SK-N-SH (cell line): Measurements from ENCODE around the gene SSBP1. TPM values are rescaled to one million over a fixed set of nuclear protein-coding genes. Genes with fewer than 3 reads are reported as not detected.

Source experiments
- CTCF ChIA-PET: fragments of 300-600, 350-600 bp; formaldehyde crosslinking; extraction: SDS; loops from one replicate; lab custom pipeline; 2021; lab: Yijun Ruan, JAX
- POLR2A ChIA-PET: fragments of 350-600 bp; sonication (Branson Sonifier 250); formaldehyde crosslinking; extraction: SDS; loops from one replicate; lab custom pipeline; 2020; ENCODE audit warnings: antibody characterized with exemption, inconsistent platforms; lab: Yijun Ruan, JAX
- DNase-seq: peaks from one replicate; pipeline ENCODE4 v3.0.0; 2012
- H2AFZ ChIP-seq: fragments of 200-600 bp; sonication (generic); 2 replicates; pipeline ENCODE4 v1.8.1; 2016; ENCODE audit warnings: antibody characterized with exemption, mild to moderate bottlenecking, low read depth
- H3F3A ChIP-seq: fragments of 200-600 bp; sonication (generic); replicated peaks from 2 replicates; pipeline ENCODE3; 2016; ENCODE audit warnings: antibody characterized with exemption, mild to moderate bottlenecking; ENCODE audit not compliant: insufficient read depth
- H3K27ac ChIP-seq, 2 experiments: fragments of 200-500 bp in 1 of 2; fragments of 200-600 bp in 1 of 2; sonication (Bioruptor generic) in 1 of 2; sonication (generic), shearing (Covaris generic) in 1 of 2; 2 replicates each; pipeline versions ENCODE4 v1.5.1 to v1.6.1; 2014 to 2016; ENCODE audit warnings: low read depth in 2 of 2, inconsistent platforms in 1 of 2, low read length in 1 of 2, mild to moderate bottlenecking in 1 of 2, mixed read lengths in 1 of 2
- H3K27me3 ChIP-seq: fragments of 200-600 bp; sonication (generic), shearing (Covaris generic); 2 replicates; pipeline ENCODE4 v1.6.1; 2016; ENCODE audit warnings: mixed run types; ENCODE audit not compliant: insufficient read depth
- H3K36me3 ChIP-seq, 2 experiments: fragments of 200-500 bp in 1 of 2; fragments of 200-600 bp in 1 of 2; sonication (Bioruptor generic) in 1 of 2; sonication (generic) in 1 of 2; replicated peaks in 1 of 2; 2 replicates each; pipeline versions ENCODE3 to v1.5.1; 2014 to 2016; ENCODE audit warnings: low read length in 1 of 2, mild to moderate bottlenecking in 1 of 2; ENCODE audit not compliant: insufficient read depth in 2 of 2, control insufficient read depth in 1 of 2
- H3K4me1 ChIP-seq, 2 experiments: fragments of 200-500 bp in 1 of 2; fragments of 200-600 bp in 1 of 2; sonication (Bioruptor generic) in 1 of 2; sonication (generic), shearing (Covaris generic) in 1 of 2; 2 replicates each; pipeline versions ENCODE4 v1.5.1 to v1.6.1; 2014 to 2016; ENCODE audit warnings: low read depth in 1 of 2, low read length in 1 of 2, mixed run types in 1 of 2; ENCODE audit not compliant: insufficient read depth in 2 of 2, control insufficient read depth in 1 of 2
- H3K4me2 ChIP-seq: fragments of 200-600 bp; sonication (generic), shearing (Covaris generic); 2 replicates; pipeline ENCODE4 v1.6.1; 2017; ENCODE audit warnings: mixed run types
- H3K4me3 ChIP-seq, 2 experiments: fragments of 200-500 bp in 1 of 2; fragments of 200-600 bp in 1 of 2; sonication (Bioruptor generic) in 1 of 2; sonication (generic), shearing (Covaris generic) in 1 of 2; 2 replicates each; pipeline versions ENCODE4 v1.5.1 to v1.8.1; 2014 to 2016; ENCODE audit warnings: low read depth in 2 of 2, inconsistent platforms in 1 of 2, low read length in 1 of 2, mild to moderate bottlenecking in 1 of 2, mixed read lengths in 1 of 2, moderate library complexity in 1 of 2
- H3K79me2 ChIP-seq: fragments of 200-600 bp; sonication (generic); 2 replicates; pipeline ENCODE4 v1.8.1; 2017; ENCODE audit warnings: mild to moderate bottlenecking; ENCODE audit not compliant: insufficient read depth
- H3K9ac ChIP-seq: fragments of 200-600 bp; sonication (generic); 2 replicates; pipeline ENCODE4 v1.6.1; 2017; ENCODE audit warnings: mixed run types
- H3K9me2 ChIP-seq: fragments of 200-600 bp; sonication (generic); 2 replicates; pipeline ENCODE4 v1.6.1; 2017; ENCODE audit warnings: mixed run types
- H3K9me3 ChIP-seq: fragments of 200-600 bp; sonication (generic); 2 replicates; pipeline ENCODE4 v1.6.1; 2017; ENCODE audit warnings: mixed run types, mild to moderate bottlenecking, moderate library complexity
- H4K20me1 ChIP-seq: fragments of 200-600 bp; sonication (generic); 2 replicates; pipeline ENCODE4 v1.6.1; 2017; ENCODE audit warnings: mild to moderate bottlenecking, mixed run types; ENCODE audit not compliant: insufficient read depth
- EZH2phosphoT487 ChIP-seq: fragments of 200-600 bp; sonication (generic); IDR thresholded peaks from 2 replicates; pipeline ENCODE4 v1.6.1; 2017; ENCODE audit warnings: low read depth, mixed run types, mild to moderate bottlenecking, antibody characterized with exemption, moderate library complexity, borderline replicate concordance
- FOSL2 ChIP-seq: IDR thresholded peaks from 2 replicates; pipeline ENCODE4 v1.4.0; 2012; ENCODE audit warnings: low read depth, mild to moderate bottlenecking, moderate library complexity, borderline replicate concordance
- FOXJ3 ChIP-seq: sonication (generic); formaldehyde crosslinking; IDR thresholded peaks from 2 replicates; pipeline ENCODE4 v1.5.1; 2020; ENCODE audit warnings: mild to moderate bottlenecking, missing genetic modification reagents
- JUND ChIP-seq: IDR thresholded peaks from 2 replicates; pipeline ENCODE4 v1.4.0; 2012
- MEF2A ChIP-seq: IDR thresholded peaks from 2 replicates; pipeline ENCODE4 v1.4.0; 2012; ENCODE audit warnings: low read depth, borderline replicate concordance
- NRF1 ChIP-seq: IDR thresholded peaks from 2 replicates; pipeline ENCODE4 v1.6.1; 2012; ENCODE audit warnings: low read depth, mild to moderate bottlenecking, low read length
- PBX3 ChIP-seq: IDR thresholded peaks from 2 replicates; pipeline ENCODE4; 2012
- POLR2AphosphoS5 ChIP-seq: IDR thresholded peaks from 2 replicates; pipeline ENCODE4 v1.6.1; 2012; ENCODE audit warnings: low read depth, low read length
- RAD21 ChIP-seq: IDR thresholded peaks from 2 replicates; pipeline ENCODE4 v1.6.1; 2012; ENCODE audit warnings: mild to moderate bottlenecking, low read length
- TAF1 ChIP-seq: IDR thresholded peaks from 2 replicates; pipeline ENCODE4 v1.6.1; 2012; ENCODE audit warnings: low read depth, mild to moderate bottlenecking, low read length, moderate library complexity, borderline replicate concordance
- TCF12 ChIP-seq: IDR thresholded peaks from 2 replicates; pipeline ENCODE4 v1.4.0; 2012
- TEAD4 ChIP-seq: IDR thresholded peaks from 2 replicates; pipeline ENCODE4 v1.4.0; 2012; ENCODE audit warnings: mild to moderate bottlenecking, borderline replicate concordance; ENCODE audit not compliant: insufficient read depth
- USF2 ChIP-seq: fragments of 150-350 bp; IDR thresholded peaks from 2 replicates; pipeline ENCODE4 v1.6.1; 2017; ENCODE audit warnings: antibody characterized with exemption, low read length, low read depth, borderline replicate concordance
- YY1 ChIP-seq: IDR thresholded peaks from 2 replicates; pipeline ENCODE4 v1.4.0; 2012; ENCODE audit warnings: low read depth, mild to moderate bottlenecking
- ZBTB33 ChIP-seq: IDR thresholded peaks from 2 replicates; pipeline ENCODE4 v1.4.0; 2012; ENCODE audit warnings: low read depth, borderline replicate concordance
- WGBS: methylation state at CpG from one replicate; pipeline ENCODE4 v1.1.6; 2017; ENCODE audit warnings: low lambda C conversion rate; 5-methylcytosine and 5-hydroxymethylcytosine counted together
- polyA plus RNA-seq, 3 experiments: library from polyadenylated mRNA; depleted of rRNA; stranded (reverse); fragments of >200 nt; gene quantifications; 2 replicates each; pipeline ENCODE4 v1.2.3, GENCODE V29; 2012
- TF ChIP-seq, protein P1 (sequence below): fragments of 150-350 bp; IDR thresholded peaks from 2 replicates; pipeline ENCODE4 v1.6.1; 2016; ENCODE audit warnings: mild to moderate bottlenecking, low read depth, low read length
- TF ChIP-seq, protein P2 (sequence below): IDR thresholded peaks from 2 replicates; pipeline ENCODE4 v1.4.0; 2012; ENCODE audit warnings: low read depth, borderline replicate concordance

The SSBP1 gene
- polyA plus RNA-seq, 1 of the 3 experiments (the other 2 are of a cell fraction), result 212 TPM

GRCh38 chr7:141691540-141691939, 46.6 kb upstream of the SSBP1 start:
- no peak overlapping the region for H2AFZ ChIP-seq
- H3K4me2 ChIP-seq, result no peak overlapping the region
- no peaks in the 10 kb centered on the region for H3K27me3 ChIP-seq
- no peak overlapping the region for H3K27ac ChIP-seq
- no peak overlapping the region for H3K9ac ChIP-seq
- ChIA-PET CTCF (interaction anchor here (1.0 to 1.3 kb wide), 2 partner anchors 17 to 46 kb away, joined by 3 to 5 read pairs; partner anchors contain the start of gene SSBP1), POLR2A (no interaction called here)
- TF ChIP-seq, protein P1, sequence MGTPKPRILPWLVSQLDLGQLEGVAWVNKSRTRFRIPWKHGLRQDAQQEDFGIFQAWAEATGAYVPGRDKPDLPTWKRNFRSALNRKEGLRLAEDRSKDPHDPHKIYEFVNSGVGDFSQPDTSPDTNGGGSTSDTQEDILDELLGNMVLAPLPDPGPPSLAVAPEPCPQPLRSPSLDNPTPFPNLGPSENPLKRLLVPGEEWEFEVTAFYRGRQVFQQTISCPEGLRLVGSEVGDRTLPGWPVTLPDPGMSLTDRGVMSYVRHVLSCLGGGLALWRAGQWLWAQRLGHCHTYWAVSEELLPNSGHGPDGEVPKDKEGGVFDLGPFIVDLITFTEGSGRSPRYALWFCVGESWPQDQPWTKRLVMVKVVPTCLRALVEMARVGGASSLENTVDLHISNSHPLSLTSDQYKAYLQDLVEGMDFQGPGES, result no peak
- TF ChIP-seq, protein P2, sequence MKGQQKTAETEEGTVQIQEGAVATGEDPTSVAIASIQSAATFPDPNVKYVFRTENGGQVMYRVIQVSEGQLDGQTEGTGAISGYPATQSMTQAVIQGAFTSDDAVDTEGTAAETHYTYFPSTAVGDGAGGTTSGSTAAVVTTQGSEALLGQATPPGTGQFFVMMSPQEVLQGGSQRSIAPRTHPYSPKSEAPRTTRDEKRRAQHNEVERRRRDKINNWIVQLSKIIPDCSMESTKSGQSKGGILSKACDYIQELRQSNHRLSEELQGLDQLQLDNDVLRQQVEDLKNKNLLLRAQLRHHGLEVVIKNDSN, result no peak
- TF ChIP-seq USF2, result no peak
- no peak for TF ChIP-seq TCF12
- TF ChIP-seq JUND, result no peak
- no peak for TF ChIP-seq POLR2AphosphoS5
- TF ChIP-seq NRF1, result no peak
- no peak for TF ChIP-seq YY1
- TF ChIP-seq ZBTB33, result no peak
- no peak for TF ChIP-seq EZH2phosphoT487
- no peak for TF ChIP-seq FOXJ3 (CRISPR knock-in tag)
- no peak for TF ChIP-seq PBX3
- no peak for TF ChIP-seq TEAD4
- no peak for TF ChIP-seq FOSL2
- no peak for TF ChIP-seq MEF2A
- TF ChIP-seq RAD21, result no peak
- no peak for TF ChIP-seq TAF1
- WGBS, result 95% methylated on average over 3 of the region's 3 CpGs
- no peak for DNase-seq
- no peaks in the 10 kb centered on the region for H3K9me3 ChIP-seq
- no peak overlapping the region for H3K4me3 ChIP-seq
- H4K20me1 ChIP-seq, result peaks cover 11% of the 10 kb centered on the region; the same call in 1 of the 2 replicates
- H3K4me1 ChIP-seq, result peaks cover 2 to 4% of the 10 kb centered on the region in 2 experiments; a peak in 2 of 4 replicates
- H3K79me2 ChIP-seq, result peaks cover 88% of the 10 kb centered on the region
- no peaks in the 10 kb centered on the region for H3K9me2 ChIP-seq
- H3K36me3 ChIP-seq, result no peaks in the 10 kb centered on the region
- H3F3A ChIP-seq, result no peaks in the 10 kb centered on the region
